GM21576 (cell line): ENCODE results near the gene STK17A.

Experiments
- ATAC-seq: cut with Tn5 transposase; IDR thresholded peaks from one replicate; pipeline ENCODE4 v1.9.1; 2021; ENCODE audit warnings: mild to moderate bottlenecking, moderate library complexity; ENCODE audit not compliant: unreplicated experiment

The STK17A gene

DNA sequence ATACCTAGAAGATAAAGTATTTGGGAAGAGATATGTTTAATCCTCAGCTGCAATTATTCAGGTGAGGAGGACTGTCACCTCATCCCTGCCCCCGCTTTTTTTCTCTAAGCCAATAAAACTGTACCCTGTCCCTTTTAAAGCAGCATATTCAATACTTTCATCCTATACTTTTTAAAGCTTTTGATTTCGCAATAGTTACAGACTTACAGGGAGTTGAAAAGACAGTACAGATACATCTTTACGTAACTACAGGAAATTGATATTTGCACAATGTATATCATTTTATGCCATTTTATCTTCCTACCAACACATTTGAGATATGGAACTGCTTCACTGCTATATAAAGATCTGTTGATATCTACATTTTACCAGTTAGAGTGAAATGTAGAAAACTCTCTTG is 47.6 kb downstream of the STK17A start:
- ATAC-seq, result no peak

DNA sequence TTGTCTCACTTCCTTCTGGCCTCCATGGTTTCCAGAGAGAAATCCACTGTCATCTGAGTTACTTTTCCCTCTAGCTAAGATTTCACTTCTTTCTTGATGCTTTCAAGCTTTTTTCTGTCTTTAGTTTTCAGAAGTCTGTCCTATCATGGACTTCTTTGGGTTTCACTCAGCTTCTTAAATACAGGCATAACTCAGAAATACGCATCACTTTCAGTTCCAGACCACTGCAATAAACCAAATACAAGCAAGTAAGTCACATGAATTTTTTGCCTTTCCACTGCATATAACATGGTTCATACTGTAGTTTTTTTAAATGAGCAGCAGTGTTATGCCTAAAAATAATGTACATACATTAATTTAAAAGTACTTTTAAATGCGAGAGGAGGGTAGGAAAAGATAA is 48.7 kb downstream of the STK17A start:
- ATAC-seq, result peak; percentile 55

DNA sequence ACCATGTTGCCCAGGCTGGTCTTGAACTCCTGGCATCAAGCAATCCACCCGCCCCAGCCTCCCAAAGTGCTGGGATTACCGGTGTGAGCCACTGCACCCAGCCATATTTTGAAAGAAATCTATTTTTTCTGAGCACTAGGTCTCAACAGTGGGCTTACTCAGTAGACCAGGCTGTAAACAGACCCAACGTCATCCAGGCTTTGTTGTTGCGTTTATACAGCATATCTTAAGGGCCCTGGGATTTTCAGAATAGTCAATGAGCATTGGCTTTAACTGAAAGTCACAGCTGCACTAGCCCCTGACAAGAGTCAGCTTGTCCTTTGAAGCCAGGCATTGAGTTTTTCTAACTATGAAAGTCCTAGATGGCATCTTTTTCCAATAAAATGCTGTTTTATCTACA is 49.8 kb downstream of the STK17A start:
- ATAC-seq, result no peak

DNA sequence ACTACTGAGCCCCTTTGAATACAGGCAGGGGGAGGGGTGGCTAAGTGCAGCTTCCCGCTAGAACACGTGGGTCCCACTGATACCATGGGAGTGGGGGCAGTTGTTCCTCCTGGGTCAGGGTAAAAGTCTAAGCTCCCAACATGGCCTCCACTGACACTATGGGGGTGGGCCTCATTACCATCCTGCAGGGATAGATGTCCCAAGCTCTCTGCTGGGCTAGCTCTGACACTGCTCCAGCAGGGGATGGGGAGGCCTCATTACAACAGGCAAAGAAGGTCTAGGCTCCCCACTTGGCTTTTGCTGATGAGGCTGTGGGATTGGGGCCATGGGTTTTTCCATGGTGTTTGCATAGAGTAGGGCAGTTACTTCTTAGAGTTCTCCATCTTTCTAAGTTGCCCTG is 51.5 kb downstream of the STK17A start:
- ATAC-seq, result no peak

DNA sequence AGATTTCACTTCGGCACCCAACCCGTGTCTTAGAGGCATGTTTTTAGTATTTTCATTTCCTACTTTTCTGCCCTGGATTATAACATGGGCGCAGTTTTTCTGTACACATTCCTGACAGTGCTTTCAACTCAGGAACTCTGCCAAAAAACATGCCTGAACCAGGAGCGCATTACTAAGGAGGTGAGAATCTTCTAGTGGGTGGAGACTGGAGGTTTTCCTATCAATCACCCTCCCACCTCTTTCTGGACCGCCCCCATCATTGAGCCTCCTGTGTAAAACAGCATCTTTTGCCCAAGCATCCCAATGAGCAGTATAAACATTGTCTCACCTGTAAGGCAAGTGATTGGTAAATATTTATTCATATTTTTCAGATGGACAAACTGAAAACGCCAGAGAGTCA is 53.2 kb downstream of the STK17A start:
- no peak for ATAC-seq

DNA sequence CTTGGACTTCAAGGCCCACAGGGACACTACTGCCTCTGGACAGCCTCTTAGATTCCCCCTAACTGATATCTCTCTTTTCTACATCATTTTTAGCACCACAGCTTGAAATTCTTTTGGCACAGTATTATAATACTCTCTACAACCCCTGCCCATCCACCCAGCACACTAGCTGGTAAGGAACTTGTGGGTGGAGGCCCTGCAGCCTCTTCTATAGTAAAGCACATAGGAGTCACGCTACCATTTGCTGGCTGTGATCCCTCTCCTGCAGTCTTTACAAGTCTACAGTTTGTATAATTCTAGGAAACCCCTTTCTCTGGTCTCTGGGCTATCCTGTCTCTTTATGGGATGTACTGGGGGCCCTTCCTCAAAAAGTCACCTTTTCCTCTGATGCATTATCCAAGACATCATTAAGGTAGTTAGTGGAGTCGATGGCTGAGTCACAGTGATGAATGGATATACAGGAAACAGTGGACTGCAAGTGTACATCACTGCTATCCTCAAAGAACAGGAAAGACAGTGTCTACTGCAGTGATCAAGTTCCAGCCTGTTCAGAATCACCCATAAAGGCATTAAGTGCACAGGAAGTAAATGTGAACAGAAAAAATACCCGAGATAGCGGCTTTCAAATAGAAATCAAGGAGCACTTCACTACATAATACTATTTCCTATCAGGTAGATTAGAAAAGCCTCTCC is 54.4 kb downstream of the STK17A start:
- no peak for ATAC-seq

DNA sequence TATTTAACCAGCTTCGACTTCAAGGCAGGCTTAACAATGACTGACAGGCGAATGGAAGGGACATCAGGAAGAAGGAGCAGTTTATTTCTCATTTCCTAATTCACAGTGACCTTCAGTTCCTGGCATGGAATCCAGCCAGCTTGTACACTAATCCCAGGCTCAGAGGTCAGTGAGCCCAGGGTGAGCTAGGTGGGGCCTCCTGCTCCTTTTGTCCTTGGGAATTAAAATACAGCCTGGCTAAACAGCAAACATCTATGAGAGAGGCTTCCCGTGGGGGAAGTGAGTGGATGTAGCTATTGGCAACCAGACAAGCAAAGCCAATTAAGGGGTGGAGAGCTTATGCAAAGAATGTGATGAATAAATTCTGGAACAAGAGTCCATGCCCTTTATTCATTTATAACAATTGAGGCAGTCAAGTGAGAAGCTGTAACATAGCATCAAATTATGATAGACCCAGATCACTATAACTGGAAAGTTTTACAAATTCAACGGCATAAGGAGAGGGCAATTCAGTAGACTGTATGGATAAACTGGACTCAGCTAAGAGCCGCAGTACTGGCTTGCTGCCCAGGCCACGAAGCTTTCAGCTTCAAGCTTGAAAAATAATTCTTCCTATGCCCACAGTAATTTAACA is 57.1 kb downstream of the STK17A start:
- no peak for ATAC-seq

DNA sequence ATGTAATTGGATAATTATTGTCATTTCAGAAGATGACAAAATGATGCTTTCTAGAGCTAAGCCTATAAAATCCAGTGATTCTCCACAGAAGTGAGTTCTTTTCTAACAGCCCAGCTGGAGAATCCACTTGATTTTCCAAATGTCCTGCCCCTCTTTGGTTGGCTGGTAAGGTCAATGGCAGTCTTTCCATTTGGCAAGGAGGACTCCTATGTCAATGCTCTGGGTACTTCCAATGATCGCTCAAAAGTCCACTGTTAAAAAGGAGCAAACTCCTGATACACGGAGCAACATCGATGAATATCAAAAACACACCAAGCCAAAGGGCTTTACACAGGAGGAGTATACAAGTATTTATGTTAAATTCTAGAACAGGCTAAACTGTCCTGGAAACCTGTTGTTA is 57.8 kb downstream of the STK17A start:
- no peak for ATAC-seq

DNA sequence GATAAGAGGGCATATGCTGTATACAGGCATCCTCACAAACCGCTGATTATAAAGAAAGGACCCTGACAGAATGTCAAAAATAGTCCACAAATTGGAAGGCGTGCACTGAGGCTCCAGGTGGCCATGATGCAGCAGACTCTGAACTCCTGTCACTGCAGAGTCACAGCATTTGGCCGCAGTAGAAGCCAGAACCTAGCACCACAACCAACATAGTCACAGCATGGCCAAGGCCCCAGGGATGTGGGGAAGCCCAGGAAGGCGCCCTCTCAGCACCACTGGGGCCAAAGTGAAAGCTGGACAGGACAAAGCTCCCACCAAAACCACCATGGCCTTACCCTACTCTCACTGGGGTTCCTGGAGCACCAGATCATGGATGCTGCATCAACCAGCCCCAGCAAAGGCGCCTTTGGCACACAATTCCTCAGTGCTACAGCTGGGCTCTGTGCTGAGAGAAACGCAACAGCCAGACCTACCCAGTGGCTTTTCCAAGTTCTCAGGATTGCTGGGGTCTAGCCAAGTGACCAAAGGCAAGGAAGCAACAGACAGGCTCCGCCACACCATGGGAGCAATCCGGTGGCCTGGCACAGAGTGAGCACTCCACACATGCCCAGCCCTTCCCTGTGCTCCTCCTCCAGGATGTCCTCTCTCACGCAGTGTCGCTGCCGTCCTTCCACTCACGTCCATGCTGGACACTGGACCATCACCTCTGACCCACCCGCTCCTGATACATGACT is 60.2 kb downstream of the STK17A start:
- ATAC-seq, result no peak

DNA sequence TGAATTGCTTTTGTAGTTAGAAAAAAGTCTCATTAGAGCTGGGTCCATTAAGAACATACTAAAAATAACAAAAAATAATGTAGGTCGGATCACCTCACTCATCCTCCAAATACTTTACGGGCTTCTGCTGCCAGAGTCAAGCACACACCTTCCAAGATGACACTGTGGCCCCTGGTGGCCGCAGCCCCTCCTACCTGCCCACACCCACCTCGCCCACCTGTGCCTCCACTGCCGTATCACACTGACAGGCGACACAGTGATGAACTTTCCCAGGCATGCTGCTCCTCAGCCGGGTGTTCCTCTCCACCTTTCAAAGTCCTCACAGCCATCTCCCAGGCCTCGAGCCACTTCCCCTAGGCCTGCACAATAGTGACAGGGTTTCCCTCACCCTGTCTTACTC is 60.9 kb downstream of the STK17A start:
- ATAC-seq, result no peak

DNA sequence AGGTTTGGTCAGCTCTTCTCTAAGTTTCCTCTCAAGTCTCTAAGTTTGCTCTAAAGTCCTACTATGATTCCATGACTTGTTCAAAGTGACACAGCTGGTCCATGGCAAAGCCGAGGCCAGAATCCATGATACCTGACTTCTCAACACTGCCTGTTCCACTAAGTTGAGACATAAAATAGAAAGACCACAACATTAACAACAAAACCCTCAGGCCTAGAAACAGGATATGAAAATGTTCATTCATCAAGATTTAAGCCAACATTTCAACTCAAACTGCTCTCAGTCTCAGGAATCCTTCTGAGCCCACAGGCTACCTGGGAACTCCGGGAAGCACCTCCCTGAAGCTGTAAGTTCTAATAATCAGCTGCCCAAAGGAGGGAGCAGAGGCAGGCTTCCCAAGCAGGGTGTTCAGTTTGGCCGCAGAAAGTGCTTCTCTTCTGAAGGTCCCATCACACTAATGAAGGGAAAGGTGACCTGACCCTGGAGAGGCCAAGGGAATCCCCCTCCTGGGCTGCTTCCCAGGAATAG is 62.9 kb downstream of the STK17A start:
- no peak for ATAC-seq

DNA sequence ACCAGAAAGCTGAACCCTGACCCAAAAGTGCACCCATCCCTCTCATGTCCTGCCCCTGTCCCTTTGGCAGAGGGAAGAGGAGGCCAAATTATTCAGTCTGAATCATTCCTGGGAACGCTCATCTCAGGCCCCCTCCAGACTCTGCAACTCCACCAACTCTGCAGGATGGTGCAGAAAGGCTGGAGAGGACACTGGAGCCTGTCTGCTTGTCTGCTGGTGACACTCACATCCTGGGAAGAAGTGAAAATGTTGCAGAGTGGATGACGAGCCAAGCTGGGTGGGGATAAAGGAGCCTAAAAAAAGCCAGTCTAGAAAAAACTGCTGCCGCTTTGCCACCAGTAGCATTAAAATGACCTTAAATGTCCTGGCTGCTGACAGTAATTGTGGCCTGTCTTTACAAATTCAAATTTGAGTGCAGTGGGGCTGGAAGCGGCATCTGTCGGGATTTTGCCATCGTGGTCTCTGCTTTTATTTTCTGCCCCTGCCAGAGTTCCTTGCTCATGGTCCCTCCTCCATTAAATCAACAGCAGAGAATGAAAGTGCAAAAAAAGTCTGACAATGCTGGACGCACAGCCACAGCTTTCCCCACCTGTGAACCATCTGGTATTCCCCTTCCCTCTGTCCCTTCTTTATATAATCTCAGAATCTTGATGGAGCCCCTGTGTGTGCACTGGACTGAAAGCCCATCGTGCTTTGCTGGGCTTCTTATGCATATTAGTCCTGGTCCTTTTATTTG is 63.9 kb downstream of the STK17A start:
- no peak for ATAC-seq

DNA sequence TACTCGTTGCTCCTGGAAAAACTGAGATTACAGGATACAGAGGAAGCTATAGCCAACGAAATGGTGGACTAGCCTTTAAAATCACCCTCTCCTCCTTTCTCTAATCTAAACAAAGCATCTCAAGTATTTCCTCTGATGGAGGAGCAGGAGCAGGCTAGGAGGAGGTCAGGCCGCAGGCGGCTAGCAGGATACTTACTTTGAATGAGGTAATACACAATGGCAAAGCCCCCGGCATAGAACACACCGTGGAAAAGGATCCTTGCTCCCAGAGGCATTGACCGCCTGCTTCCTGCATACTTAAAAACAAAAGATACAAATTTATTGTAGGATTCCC is 64.4 kb downstream of the STK17A start:
- no peak for ATAC-seq

DNA sequence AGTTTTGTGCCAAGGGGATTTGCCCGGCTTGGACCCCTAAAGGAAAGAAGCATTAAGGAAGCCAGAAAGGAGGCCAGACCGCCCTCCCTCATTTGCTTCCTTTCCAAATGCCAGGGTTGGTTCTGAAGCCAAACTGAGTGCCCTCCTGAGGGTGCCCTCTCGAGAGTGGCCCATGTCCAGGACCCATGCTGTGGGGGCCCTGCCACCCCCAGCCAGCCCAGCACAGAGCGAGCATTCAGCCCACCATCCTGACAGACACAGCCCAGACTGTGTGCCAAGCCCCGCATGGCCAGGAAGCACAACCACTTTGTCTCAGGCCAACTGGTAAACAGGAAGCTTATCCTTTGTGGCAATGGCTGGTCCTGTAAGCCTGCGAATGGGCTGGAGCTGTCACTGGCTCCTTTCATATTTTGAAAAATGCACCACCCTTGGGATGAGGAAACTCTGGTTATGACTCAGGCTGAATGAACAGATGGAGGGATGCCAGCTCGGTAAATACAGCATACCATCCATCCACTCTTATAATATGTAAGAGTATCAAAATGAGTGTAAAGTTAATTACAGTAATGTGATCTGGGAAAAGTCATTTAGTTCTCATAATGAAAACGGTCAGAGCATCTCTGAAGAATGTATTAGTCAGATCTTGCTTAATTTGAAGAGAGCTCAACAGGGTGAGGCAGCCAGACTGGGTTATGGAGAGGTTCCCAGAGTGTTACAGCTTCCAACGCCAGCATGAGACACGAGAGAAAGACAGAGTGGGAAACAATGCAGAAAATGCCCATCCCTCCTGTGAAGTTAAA is 65.0 kb downstream of the STK17A start:
- ATAC-seq, result no peak

DNA sequence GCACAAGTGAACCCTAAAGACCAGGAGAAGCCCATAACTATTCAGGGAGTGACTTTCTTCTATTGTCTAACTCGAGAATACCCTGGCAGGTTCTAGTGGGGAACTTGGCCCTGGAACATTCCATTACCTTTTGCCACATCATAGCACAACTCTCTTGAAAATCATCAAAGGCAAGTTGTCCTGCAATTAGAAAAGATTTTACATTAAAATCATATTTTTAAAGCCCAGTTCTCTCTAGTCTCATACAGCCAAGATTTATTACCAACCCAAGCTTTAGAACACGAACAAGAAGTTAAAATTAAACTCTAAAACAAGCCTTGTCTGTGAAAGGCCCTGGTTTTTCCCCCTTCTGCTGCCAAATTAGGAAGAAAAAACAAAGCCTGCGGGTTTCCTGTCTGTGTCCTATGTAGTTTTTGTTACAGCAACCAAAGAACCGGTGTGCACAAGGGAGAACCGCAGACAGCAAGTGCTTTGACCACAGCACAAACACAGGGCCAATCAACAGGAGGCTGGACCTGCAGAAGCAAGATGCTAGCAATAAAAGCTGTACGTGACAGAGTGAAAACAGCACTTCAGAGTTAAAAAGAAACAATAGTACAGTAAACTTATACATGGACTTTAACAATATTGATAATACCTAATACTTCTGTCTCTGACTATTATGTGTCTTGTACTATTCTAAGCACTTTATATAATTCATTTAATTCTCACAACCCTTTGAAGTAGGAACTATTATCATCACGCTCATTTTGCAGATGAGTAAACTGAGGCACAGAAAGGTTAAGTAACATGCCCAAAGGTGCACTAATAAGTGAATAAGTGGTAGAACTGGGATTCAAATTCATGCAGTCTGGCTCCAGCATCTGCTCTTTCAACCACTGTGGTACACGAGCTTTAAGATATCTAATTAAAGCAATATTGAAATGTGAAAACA is 65.8 kb downstream of the STK17A start:
- ATAC-seq, result peak; percentile 53

DNA sequence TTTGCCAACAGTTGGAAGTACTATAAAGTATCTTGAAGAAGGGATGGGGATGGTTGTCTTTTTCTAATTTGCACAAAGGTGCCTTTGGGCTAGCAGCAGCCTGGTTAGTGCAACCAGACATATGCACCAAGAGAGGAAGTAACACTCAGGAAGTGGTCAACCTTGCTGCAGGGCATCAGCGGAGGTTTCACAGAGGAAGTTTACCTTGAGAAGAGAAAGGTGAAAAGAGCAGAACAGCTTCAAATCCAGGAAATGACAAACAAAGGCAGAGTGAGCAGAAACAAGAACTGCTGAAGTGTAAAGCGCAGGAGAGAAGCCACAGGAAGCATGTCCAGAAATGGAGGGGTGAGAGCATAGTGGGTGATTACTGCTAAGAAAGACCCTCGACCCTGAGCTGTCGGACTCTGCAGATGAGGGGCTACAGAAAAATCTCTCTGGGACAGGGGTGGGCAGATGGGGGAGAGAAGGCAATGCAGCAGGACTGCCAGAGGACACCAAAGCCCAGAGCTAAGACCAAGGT is 66.9 kb downstream of the STK17A start:
- ATAC-seq, result peak; percentile 63

DNA sequence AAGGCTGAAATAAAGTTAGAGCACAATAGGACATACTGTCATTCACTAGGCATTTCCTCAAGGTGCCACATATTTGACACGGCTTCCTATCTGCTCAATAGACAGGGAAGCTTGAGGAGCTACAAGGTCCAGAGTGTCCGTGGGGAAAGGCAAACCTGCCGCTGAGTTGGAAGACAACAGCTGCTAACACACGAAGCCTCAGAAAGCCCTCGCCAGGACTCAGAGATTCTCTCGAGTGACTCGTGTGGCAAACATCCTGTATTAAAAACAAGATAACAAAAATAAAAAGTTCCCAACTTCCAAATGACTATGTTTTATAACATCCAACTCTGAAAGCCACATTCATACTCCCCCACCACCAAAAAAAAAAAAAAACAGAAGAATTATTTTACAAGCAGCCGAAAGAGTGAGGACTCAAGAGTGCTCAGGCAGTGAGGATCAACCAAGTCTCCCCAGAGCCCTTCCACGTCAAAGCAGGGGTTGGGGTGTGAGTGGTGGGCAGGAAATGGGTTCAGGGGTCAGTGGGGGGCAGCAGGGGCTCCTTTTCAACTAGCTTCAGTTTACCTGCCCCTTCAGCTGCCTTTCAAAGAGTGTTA is 67.6 kb downstream of the STK17A start:
- ATAC-seq, result no peak

DNA sequence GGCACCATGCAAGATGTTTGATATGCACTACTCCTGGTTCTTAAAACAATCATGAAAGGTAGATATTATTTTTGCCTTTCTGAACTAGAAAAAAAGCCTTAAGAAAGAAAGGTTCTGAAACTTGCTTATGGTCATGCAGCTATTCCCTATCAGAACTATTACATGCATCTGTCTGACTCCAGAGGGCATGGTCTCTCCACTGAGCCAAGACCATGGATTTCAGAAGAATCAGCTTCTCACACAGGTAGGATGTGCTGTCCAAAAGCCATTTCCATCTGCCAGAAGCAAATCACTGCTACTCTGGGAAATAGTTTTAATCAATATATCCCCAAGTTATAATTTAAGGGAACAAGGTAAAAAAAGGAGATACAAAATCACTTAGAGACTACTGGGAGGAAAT is 69.5 kb downstream of the STK17A start:
- no peak for ATAC-seq

DNA sequence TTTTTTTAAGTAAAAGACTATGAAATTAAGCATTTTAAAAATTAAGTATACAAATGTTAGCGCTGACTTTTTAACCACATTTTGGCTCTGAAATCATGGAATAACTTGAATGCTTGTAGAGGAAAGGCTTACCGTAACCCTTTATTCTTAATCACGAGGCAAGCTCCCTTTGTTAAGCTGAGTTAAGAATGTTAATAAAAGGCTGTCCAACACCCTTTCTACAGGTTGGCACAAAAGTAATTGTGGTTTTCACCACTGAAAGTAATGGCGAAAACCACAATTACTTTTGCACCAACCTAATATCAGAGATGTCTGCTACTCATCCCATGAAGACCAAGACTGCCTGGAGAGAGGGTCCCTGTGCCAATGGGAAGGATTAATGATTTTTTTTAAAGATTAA is 70.6 kb downstream of the STK17A start:
- ATAC-seq, result no peak
